HG03025 (cell line): ENCODE results near the gene MFGE8.

Experiments used
- ATAC-seq: cut with Tn5 transposase; IDR thresholded peaks from one replicate; pipeline ENCODE4 v1.9.1; 2021; ENCODE audit warnings: mild to moderate bottlenecking, moderate library complexity; ENCODE audit not compliant: unreplicated experiment, low FRiP score

Gene MFGE8

GRCh38 chr15:88920186-88920891, 7.2 kb upstream of the MFGE8 start:
- ATAC-seq: no peak

- no peak for ATAC-seq
These were observed 5.6 kb upstream of the MFGE8 start for GRCh38 chr15:88918738-88919137.

DNA sequence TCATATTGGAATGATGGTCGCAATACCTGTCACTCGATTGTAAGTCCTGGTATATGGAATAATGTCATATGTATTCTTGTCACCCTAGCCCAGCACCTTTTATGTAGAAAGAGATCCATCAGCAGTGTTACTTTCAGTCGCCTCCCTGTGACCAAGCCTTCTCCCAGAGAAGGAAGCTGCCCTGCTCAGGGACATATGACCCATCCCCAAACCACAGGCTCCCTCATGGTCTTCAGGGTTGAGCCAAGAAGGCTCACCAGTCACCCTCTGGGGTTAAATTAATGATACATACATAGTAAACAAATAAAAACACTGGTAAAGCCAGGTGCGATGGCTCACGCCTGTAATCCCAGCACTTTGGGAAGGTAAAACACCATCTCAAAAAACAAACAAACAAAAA, 4.6 kb upstream of the MFGE8 start:
- no peak for ATAC-seq

- no peak for ATAC-seq
These were observed 2.2 kb upstream of the MFGE8 start for GRCh38 chr15:88915354-88915753.

- no peak for ATAC-seq
These were observed 631 bp upstream of the MFGE8 start for GRCh38 chr15:88913850-88914169.

GRCh38 chr15:88912500-88912921, 668 bp downstream of the MFGE8 start:
- no peak for ATAC-seq

DNA sequence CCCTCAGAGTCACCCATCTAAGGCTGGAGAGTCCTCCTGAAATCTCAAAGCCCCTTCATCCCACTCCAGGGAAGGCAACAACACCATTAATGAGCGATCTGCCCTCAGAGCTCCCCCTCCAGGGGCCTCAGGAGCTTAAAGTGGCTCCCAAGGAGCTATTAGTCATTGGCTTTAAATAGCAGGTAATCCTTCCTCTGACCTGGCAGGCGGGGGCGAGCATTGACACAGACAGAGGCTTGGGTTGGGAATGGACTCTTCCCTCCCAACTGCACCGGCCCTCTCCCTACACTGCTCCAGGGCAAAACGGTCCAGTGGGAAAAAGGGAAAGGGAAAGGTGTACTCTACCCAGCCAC, 1.4 kb downstream of the MFGE8 start:
- ATAC-seq: no peak

- no peak for ATAC-seq
These were observed 3.0 kb downstream of the MFGE8 start for GRCh38 chr15:88909956-88910831.

GRCh38 chr15:88908697-88909621, 4.2 kb downstream of the MFGE8 start:
- ATAC-seq: no peak

- no peak for ATAC-seq
These were observed 5.1 kb downstream of the MFGE8 start for GRCh38 chr15:88908123-88908522.

- ATAC-seq: no peak
These were observed 6.1 kb downstream of the MFGE8 start for GRCh38 chr15:88907111-88907510.

DNA sequence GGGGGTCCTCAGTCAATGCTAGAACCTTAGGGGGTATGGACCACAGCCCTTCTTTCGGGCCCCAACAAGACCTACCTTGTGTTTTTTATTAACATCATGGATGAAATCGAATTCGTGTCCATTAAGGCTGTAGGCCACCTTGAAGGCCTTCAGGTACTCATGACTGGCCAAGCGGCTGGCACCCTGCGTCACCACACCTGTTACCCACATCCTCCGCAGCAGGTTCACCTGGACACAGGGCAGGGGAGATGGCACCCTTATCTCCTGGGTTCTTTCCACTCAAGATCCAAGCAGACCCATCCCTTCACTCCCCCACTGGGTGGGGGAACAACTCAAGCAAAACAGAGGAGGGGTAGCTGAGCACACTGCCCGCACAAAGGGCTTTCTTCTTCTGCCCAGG, 6.6 kb downstream of the MFGE8 start:
- no peak for ATAC-seq

DNA sequence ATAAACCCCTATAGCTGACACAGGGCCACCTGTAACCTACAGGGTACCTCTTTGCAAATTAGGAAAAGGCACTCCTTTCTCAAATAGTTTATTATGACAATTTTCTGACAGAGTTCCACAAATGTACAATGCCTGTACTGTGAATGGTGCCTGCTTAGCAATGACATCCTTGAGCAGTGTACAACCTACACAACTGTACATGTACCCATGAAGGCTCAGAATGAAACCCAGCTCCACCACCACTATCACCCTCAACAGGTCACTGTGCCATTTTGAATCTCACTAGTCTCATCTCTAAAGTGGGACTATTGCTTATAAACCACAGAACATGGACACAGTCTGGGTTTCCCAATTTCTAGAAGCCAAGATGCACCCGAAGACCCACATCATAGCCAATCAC, 7.0 kb downstream of the MFGE8 start:
- no peak for ATAC-seq

- no peak for ATAC-seq
These were observed 7.6 kb downstream of the MFGE8 start for GRCh38 chr15:88905576-88905975.

DNA sequence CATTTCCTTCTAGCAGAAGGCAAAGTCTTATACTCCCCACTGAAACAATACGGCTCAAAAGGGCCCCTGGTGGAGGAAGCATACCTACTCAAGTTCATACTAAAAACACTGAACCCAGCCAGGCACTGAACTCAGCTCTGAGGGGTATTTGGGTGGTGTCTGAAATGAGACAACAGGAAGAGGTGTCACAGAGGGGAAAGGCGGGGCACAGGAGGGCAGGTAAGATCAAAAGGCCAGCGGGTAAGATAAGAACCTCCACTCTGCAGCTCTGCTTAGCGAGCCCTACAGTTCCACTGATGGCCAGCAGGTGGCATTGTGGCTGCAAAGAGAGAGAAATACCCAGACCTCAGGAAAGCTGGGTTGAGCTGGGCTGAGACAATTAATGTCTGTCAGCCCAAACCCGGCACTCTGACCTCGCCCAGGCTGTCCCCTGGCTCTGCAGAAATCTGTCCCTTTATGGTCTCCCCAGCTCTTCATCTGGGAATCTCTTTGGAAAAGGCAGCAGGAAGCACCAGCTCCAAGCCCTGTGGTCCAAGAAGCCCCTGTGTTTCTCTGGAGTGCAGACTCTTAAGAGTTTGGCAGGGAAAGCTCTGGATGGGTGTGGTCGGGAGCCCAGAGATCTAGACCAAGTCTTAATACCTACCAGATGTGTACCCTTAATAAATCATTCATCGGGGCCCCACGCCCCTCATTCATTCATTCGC, 8.4 kb downstream of the MFGE8 start:
- no peak for ATAC-seq

DNA sequence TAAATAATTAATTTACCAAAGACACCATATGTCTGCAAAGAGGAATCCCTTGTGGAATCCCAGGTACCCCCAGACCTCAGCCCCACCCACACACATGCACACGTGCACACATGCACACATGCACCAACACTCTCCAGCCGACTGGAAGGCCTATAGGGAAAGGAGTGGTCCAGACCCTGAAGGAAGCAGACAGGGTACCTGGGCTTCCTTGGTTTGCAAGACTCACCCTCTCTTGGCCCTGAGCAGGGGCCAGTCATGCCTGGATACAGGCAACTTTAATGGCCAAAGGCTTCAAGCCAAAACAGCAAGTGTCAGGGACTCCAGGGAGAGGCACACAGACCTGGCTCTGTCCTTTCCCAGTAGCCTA, 8.9 kb downstream of the MFGE8 start:
- ATAC-seq: no peak

- no peak for ATAC-seq
These were observed 10.3 kb downstream of the MFGE8 start for GRCh38 chr15:88902846-88903245.

DNA sequence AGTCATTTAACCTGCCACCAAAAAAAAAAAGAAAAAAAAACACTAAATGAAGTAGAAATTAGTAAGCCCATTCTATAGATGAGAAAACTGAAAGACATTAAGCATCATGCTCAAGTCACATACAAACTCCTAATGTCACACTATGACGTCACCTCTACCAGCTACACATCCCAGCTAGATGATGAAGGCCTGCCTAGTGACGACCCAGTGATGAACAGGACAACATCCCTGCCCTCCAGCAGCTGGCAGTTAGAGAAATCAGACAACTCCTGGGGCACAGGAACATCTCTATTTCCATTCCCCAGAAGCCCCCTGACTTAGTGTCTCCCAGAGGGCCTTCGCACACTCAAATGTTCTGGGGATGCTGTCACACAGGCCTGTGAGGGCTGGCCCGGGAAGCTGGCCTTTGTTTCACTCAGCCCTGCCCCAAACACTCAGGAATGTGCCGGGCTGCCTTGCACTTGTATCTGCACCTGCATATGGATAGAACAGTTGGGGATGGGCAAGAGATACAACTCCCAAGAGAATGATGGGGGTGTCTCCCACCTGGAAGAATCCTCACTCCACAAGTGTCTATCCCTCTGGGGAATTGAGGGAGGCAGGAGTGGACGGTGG, 10.9 kb downstream of the MFGE8 start:
- ATAC-seq: no peak

- no peak for ATAC-seq
These were observed 11.5 kb downstream of the MFGE8 start for GRCh38 chr15:88901508-88902220.
